Transverse colon (tissue), 4 donors: ENCODE results near the gene LOX. TPM values are rescaled to one million over a fixed set of nuclear protein-coding genes. Genes with fewer than 3 reads are reported as not detected.

Source experiments
- DNase-seq: peaks from one replicate; pipeline ENCODE4 v3.0.0-alpha.2; 2019
- H3K27ac ChIP-seq, 4 donors: fragments of 200-600 bp; sonication (generic); 2 replicates each; pipeline ENCODE4 v1.5.1; 2016 to 2018; ENCODE audit warnings: inconsistent platforms in 4 of 4
- H3K27me3 ChIP-seq: fragments of 200-600 bp; sonication (generic); 2 replicates; pipeline ENCODE4 v1.5.1; 2017; ENCODE audit warnings: inconsistent platforms
- H3K36me3 ChIP-seq, 4 donors: fragments of 200-600 bp; sonication (generic); 2 replicates each; pipeline ENCODE4 v1.5.1; 2017 to 2019; ENCODE audit warnings: inconsistent platforms in 4 of 4
- H3K4me1 ChIP-seq, 4 donors: fragments of 200-600 bp; sonication (generic); 2 replicates each; pipeline ENCODE4 v1.5.1; 2017 to 2020; ENCODE audit warnings: inconsistent platforms in 4 of 4
- H3K4me3 ChIP-seq, 4 donors: fragments of 200-600 bp; sonication (generic); 1 replicate in 1 of 4; 2 replicates in 3 of 4; pipeline versions ENCODE4 v1.5.1 to v1.6.1; 2017 to 2019; ENCODE audit warnings: inconsistent platforms in 4 of 4
- H3K9me3 ChIP-seq, 2 donors: fragments of 200-600 bp; sonication (generic); 2 replicates each; pipeline ENCODE4 v1.5.1; 2017 to 2019; ENCODE audit warnings: inconsistent platforms in 2 of 2
- EP300 ChIP-seq: sonication (generic); formaldehyde crosslinking; IDR thresholded peaks from one replicate; pipeline ENCODE4 v1.6.1; 2017; ENCODE audit warnings: antibody characterized with exemption, low read depth
- POLR2A ChIP-seq: fragments of 450-650 bp; IDR thresholded peaks from one replicate; pipeline ENCODE4 v1.6.1; 2016; ENCODE audit warnings: antibody characterized with exemption, mild to moderate bottlenecking, moderate library complexity
- POLR2AphosphoS5 ChIP-seq, 3 donors: sonication (generic); formaldehyde crosslinking; IDR thresholded peaks; one replicate each; pipeline ENCODE4 v1.6.1; 2016; ENCODE audit warnings: antibody characterized with exemption in 3 of 3
- WGBS, 2 donors: methylation state at CpG; one replicate each; pipeline ENCODE4 v1.1.5; 2018; ENCODE audit warnings: low coverage in 1 of 2; 5-methylcytosine and 5-hydroxymethylcytosine counted together
- in situ Hi-C, 4 donors: fragments of 200-750 bp; cut with MboI; loops; one replicate each; pipeline versions ENCODE4 v1.15.0 to v1.15.1; 2017; ENCODE audit warnings: low sequenced_read_pairs in 3 of 4, low pct_ligation_motif_present in 1 of 4, low pct_unique_long_range_greater_than_20kb in 1 of 4
- intact Hi-C: fragments of 100-400 bp; cut with DNase I; formaldehyde crosslinking; loops from one replicate; pipeline ENCODE4 v1.15.1; 2023; ENCODE audit warnings: low total_unique reads
- total RNA-seq, 4 donors: library from RNA; depleted of rRNA; stranded (reverse); fragments of >200 nt; gene quantifications; one replicate each; pipeline ENCODE4 v1.1.0, GENCODE V29; 2016
- TF ChIP-seq, protein P1 (sequence below), 5 experiments: fragments of 200-600 bp in 3 of 5; fragments of 450-650 bp in 2 of 5; sonication (generic) in 3 of 5; IDR thresholded peaks; 1 replicate in 2 of 5; 2 replicates in 3 of 5; pipeline ENCODE4 v1.5.1; 2016 to 2017; ENCODE audit warnings: antibody characterized with exemption in 5 of 5, inconsistent platforms in 3 of 5, mild to moderate bottlenecking in 2 of 5, moderate library complexity in 1 of 5

The LOX gene
- total RNA-seq, 4 donors from 2014 or later: 1.2 to 24.3 (median 6.3) TPM

- H3K27me3 ChIP-seq: no peaks in the 10 kb centered on the region
- no peaks in the 10 kb centered on the region for H3K4me1 ChIP-seq
- intact Hi-C loops (no loop called here), in situ Hi-C loops (no loop called here)
- WGBS, 2 donors: 73% methylated on average over 5 of the region's 5 CpGs; no CpG with 5 or more reads in 1 of the 2 donors
- no peak for DNase-seq
- H3K36me3 ChIP-seq: no peaks in the 10 kb centered on the region
- no peak overlapping the region for H3K4me3 ChIP-seq
- H3K9me3 ChIP-seq: no peaks in the 10 kb centered on the region
- no peak overlapping the region for H3K27ac ChIP-seq
- TF ChIP-seq POLR2AphosphoS5 (IDR thresholded peaks at IDR 0.05): no peak
- TF ChIP-seq, protein P1, sequence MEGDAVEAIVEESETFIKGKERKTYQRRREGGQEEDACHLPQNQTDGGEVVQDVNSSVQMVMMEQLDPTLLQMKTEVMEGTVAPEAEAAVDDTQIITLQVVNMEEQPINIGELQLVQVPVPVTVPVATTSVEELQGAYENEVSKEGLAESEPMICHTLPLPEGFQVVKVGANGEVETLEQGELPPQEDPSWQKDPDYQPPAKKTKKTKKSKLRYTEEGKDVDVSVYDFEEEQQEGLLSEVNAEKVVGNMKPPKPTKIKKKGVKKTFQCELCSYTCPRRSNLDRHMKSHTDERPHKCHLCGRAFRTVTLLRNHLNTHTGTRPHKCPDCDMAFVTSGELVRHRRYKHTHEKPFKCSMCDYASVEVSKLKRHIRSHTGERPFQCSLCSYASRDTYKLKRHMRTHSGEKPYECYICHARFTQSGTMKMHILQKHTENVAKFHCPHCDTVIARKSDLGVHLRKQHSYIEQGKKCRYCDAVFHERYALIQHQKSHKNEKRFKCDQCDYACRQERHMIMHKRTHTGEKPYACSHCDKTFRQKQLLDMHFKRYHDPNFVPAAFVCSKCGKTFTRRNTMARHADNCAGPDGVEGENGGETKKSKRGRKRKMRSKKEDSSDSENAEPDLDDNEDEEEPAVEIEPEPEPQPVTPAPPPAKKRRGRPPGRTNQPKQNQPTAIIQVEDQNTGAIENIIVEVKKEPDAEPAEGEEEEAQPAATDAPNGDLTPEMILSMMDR (IDR thresholded peaks at IDR 0.05): no peak
Observed at GRCh38 chr5:122111460-122111859, 33.4 kb upstream of the LOX start.

- Histone ChIP-seq H3K27me3 (no peaks in the 10 kb centered on the region), H3K27ac (no peak overlapping the region), H3K4me3 (no peak overlapping the region), H3K4me1 (no peaks in the 10 kb centered on the region), H3K9me3 (no peaks in the 10 kb centered on the region), H3K36me3 (no peaks in the 10 kb centered on the region)
- intact Hi-C loops (no loop called here), in situ Hi-C loops (no loop called here)
- 35 to 39% methylated on average over 2 to 3 of the region's 3 CpGs for WGBS, 2 donors
- DNase-seq: no peak
- TF ChIP-seq POLR2AphosphoS5 (IDR thresholded peaks at IDR 0.05) (no peak), POLR2A (no peak), EP300 (no peak)
- TF ChIP-seq, protein P1 (IDR thresholded peaks at IDR 0.05): no peak
Observed at GRCh38 chr5:122110987-122111386, 32.9 kb upstream of the LOX start.

GRCh38 chr5:122107016-122107415 lies 29.0 kb upstream of the LOX start:
- no peak for DNase-seq
- no peak overlapping the region for H3K27ac ChIP-seq
- H3K36me3 ChIP-seq: no peaks in the 10 kb centered on the region
- no peak overlapping the region for H3K4me3 ChIP-seq
- in situ Hi-C loops: no loop called here
- no peaks in the 10 kb centered on the region for H3K27me3 ChIP-seq
- intact Hi-C loops: no loop called here
- no peaks in the 10 kb centered on the region for H3K9me3 ChIP-seq
- no peaks in the 10 kb centered on the region for H3K4me1 ChIP-seq
- 85 to 94% methylated on average over 4 of the region's 4 CpGs for WGBS, 2 donors
- TF ChIP-seq POLR2AphosphoS5 (IDR thresholded peaks at IDR 0.05) (no peak), EP300 (no peak), POLR2A (no peak)
- TF ChIP-seq, protein P1 (IDR thresholded peaks at IDR 0.05): no peak

GRCh38 chr5:122105909-122106308 lies 27.9 kb upstream of the LOX start:
- Histone ChIP-seq H3K27me3 (no peaks in the 10 kb centered on the region), H3K9me3 (no peaks in the 10 kb centered on the region), H3K36me3 (no peaks in the 10 kb centered on the region), H3K4me1 (no peaks in the 10 kb centered on the region), H3K27ac (no peak overlapping the region), H3K4me3 (no peak overlapping the region)
- TF ChIP-seq POLR2A (no peak), EP300 (no peak), POLR2AphosphoS5 (IDR thresholded peaks at IDR 0.05) (no peak)
- TF ChIP-seq, protein P1 (IDR thresholded peaks at IDR 0.05): no peak
- DNase-seq: no peak
- intact Hi-C loops (no loop called here), in situ Hi-C loops (no loop called here)
- 86 to 94% methylated on average over 2 of the region's 2 CpGs for WGBS, 2 donors
